ENCODE measurements around the gene RPE.

The RPE gene

DNA sequence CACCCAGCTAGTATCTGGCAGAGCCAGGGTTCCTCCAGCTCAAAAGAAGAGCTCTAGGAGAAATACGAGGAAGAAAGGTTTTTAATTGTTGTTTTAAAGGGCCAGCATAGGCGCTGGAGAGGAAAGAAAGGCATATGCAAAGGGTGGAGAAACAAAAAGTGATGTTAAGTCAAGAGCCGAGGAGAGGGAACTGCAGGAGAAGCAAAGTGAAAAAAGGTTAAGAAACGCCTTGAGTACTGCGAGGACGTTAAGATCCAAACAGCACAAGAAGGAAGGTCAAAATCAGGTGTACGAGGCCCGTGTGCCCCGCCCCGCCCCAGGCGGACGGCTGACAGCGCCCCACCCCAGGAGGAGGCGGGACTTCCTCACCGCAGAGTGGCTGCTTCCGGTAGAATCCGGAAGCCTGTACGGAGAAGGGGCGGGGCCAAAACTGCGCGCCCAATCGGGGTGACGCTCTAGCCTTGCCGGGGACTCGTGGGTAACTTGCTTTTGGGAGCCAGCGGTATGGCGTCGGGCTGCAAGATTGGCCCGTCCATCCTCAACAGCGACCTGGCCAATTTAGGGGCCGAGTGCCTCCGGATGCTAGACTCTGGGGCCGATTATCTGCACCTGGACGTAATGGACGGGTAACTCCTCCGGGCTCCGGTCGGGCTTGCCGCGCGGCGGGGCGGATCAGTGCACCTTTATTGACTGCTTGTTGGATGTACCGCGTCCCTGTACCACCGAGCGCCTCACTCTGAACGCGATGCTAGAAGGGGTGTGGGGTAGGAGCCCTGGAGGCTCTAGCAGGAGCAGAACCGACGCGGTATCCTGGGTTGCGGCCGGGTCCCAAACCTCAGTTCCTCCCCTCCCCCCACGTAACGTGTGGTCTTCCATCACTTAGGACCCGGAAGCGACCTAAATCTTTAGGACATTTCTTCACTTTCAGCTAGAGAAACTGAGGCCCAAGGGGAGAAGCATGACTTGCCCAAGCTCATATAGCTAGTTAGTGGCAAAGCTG is at the start of gene RPE:
TSS of gene RPE (plus strand) at position 481 of the 1,000 bp plus-strand sequence. CDS start at position 505, 24 bp downstream.
- DNase-seq (ENCODE audit: low read depth in 2 of 2), result peak; percentile 98

DNA sequence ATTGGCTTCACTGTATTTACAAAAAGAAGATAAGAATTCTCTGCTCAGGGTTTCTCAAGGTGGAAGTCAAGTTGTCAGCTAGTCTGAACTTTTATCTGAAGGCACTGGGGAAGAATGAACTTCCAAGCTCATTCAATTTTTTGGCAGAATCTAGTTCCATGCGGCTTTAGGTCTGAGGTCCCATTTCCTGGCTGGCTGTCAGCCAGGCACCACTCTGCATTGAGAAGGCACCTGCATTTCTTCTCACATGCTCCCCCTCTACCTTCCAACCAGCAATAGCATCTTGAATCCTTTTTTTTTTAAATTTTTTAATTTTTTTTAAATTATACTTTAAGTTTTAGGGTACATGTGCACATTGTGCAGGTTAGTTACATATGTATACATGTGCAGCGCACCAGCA is 46.2 kb upstream of the RPE start:
- DNase-seq (ENCODE audit: low read depth in 2 of 2), result no peak

DNA sequence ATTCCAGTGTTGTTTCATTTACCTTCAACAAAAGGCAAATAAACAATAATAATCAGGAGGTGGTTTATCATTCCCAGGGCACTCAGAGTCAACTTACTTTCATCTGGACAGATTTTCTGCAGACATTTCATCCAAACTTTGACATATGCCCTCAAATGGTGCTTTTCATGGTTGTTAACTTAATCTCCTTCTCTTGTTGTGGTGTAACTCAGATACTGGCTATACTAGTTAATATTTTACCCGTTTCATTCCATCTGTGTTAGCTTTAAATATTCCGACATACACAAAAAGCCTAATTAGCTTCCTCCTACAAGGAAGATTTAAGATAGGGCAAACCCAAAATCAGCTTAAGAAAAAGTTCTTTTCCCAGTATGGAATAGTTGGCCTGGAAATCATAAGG is 44.4 kb upstream of the RPE start:
- DNase-seq (ENCODE audit: low read depth in 2 of 2), result no peak

DNA sequence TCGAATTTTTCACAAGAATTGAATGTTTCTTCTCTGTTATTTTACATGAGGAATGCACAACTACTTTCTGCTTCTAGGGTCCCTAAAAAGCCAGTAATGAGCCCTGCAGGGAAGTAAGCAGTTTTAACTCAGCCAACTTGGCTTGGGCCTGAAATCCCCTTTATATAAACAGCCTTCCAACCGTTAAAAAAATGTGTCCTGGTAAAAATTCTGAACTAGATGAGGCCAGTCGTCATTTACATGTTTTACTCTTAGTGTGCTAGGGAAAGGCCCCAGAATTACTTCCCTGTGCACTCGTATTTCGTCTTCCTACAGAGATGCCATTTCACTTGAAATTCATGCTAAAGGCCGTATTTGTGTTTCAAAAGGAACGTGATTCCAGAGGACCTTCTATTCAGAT is 42.4 kb upstream of the RPE start:
- no peak for DNase-seq (ENCODE audit: low read depth in 2 of 2)

DNA sequence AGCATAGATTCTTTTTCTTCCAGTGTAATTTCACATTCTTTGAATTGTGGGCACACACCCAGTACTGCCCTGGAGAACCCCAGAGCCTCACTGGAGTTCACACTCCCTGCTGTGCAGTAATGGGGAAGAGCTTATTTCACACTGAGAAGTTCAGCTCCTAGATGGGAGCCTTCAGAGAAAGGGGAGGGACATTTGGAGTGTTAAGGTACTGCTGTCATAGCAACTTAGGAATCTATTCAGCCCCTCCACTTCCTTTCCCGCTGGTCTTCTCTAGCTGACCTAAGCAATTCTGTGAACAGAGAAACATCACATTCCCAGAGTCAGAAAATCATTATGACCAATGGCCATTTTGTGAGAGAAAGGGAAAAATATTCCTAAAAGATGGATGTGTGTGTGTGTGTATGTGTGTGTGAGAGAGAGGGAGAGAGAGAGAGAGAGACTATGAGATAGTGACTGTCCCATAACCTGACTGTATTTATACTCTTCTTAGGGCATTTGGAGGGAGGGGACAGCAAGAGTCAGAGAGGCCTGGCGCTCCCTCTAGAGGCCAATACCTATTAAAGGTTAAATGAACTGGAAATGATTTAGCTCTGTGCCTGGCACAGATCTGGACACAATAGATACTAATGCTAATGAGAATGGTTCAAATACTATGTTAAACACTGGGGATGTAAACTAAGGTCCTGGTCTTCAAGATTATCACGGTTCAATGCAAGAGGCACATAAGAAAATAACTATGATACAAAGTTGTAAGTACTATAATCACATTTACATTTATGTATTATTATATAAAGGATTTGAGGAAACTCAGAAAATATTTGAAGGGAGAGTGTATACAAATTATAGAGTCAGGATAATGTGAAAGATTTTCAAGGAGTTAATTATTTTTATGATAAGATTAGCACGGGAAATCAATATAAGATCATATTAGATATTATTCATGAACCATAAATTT is 41.5 kb upstream of the RPE start:
- peak; percentile 8 to 23 for DNase-seq (ENCODE audit: low read depth in 2 of 2)

DNA sequence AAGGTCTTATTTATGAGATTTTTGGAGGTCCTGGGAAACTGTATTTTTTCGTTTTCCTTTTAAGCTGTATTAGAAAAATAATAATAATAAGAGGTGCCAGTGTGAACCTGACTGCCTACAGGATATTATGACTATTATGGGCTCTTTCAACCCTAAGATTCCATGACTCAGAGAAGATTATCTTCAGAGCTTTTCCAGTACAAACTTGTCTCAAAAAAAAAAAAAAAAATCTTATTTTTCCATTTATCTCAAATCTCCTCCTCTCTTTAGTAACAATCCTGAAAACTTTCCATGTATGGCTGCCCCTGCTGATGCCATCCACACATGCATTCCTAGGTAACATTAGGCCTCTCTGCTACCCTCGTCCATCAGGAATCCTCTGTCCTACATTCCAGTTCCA is 36.7 kb upstream of the RPE start:
- no peak for DNase-seq (ENCODE audit: low read depth in 2 of 2)

DNA sequence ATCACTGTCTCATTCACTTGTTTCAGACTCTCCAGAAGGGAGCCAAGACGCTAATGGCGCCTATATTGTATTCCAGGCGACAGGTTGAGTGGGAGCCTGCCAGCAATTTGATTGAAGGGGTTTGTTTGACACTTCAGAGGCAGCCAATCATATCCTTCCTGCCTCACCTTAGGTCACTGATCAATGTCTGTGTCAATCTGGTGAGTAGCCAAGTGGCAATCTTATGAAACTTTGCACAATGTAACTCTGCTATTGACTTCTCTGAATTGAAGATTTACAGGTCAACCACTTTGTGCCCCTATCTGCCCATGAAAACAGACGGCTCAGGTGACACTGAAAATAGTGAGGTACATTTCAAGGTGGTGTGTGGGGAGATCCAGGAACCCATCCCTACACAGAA is 32.7 kb upstream of the RPE start:
- no peak for DNase-seq (ENCODE audit: low read depth in 2 of 2)

DNA sequence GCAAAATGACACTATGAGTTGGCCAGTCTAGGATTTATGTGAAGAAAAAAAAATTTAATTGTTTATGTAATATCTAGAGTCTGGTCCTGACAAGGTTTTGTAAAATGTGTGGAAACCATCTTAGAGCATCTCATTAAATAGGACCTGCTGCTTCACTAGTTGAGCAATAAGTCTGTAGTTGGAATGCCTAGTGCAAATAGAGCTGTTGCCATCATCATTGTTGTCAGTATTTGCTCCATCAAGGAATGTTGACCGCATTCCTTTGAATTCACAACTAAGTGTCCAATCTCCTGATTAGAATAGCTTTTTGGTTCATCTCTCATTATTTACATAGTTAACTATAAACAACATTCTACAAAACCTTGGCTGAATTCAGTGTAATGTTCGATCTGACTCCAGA is 32.2 kb upstream of the RPE start:
- DNase-seq (ENCODE audit: low read depth in 2 of 2), result no peak

DNA sequence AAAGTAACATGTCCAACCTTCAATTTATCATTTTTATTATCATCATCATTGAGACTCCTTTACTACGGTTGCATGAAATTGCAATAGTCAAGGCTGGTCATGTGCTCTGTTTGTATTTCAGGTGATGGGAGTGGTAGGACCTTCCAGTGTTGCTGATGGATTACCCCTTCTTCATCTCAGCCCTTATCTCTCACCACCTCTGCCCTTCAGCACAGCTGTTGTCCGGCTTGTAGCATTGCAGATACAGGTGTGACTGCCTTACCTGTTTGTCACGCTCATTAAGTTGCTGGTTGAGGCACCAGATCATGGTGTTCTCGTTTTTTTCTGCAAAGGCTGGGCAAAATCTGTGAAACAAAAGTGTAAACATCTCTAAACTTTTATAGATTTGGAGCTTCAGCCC is 31.7 kb upstream of the RPE start:
- no peak for DNase-seq (ENCODE audit: low read depth in 2 of 2)

DNA sequence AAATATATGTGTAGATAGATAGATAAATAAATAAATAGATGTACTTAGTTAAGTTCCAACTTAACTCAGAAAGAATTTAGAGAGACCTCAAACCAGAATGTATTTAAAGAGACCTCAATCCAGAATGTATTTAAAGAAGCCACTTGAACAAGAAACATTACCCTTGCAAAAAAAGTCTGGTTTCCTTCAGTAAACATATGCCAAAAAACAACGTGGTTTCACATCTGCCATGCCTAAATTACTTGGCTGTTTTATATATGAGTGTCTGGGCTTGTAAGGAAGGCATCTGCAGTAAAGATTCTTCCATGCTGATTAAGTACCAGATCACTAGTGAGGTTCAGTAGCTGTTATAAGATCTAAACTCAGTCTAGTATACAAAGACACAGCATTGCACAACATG is 29.1 kb upstream of the RPE start:
- DNase-seq (ENCODE audit: low read depth in 2 of 2), result no peak

DNA sequence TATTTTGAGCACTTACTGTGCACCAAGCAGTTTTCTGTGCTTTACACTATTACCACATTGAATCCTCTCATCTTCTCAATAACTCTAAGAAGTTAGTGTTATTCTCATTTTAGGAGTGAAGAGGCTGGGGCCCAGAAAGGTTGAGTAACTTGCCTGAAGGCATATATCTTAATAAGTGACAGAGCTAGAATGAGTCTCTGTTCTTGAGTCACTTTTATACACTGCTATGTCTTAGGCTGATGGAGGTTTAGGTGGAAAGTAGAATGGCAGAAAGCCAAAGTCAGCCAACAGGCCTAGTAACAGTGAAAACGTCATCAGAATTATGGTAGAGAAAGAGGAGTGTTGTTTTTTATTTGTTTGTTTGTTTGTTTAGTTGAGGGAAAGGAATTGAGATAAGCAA is 27.9 kb upstream of the RPE start:
- DNase-seq (ENCODE audit: low read depth in 2 of 2), result no peak

DNA sequence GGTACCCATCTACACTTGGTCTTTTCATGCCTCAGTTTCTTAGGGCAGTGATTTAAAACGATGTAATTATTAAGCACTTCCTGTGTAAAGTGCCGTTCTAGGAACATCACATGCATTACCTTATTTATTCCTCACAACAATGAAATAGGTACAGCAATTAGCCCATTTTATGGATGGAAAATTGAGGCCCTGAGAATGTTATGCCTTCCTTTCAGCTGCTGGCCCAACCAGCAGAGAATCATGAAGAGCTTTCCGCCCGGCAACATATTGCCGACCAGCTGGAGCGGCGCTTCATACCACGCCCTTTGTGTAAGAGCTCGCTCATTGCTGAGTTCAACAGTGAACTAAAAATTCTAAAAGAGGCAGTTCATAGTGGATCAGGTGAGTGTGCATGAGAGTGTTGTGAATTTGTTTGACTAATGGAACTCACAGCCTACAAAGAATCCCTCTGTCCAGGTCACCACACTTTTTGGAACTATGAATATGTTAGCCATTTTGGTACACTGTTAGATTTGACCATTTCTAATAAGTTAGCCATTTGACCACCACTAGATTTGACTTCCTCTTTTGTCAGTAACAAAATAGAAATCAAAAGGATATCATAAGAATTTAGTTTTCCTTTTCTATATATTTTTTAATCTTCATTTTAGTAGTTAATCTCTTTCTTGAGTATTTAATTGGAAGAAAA is 25.6 kb upstream of the RPE start:
- DNase-seq (ENCODE audit: low read depth in 2 of 2), result no peak

DNA sequence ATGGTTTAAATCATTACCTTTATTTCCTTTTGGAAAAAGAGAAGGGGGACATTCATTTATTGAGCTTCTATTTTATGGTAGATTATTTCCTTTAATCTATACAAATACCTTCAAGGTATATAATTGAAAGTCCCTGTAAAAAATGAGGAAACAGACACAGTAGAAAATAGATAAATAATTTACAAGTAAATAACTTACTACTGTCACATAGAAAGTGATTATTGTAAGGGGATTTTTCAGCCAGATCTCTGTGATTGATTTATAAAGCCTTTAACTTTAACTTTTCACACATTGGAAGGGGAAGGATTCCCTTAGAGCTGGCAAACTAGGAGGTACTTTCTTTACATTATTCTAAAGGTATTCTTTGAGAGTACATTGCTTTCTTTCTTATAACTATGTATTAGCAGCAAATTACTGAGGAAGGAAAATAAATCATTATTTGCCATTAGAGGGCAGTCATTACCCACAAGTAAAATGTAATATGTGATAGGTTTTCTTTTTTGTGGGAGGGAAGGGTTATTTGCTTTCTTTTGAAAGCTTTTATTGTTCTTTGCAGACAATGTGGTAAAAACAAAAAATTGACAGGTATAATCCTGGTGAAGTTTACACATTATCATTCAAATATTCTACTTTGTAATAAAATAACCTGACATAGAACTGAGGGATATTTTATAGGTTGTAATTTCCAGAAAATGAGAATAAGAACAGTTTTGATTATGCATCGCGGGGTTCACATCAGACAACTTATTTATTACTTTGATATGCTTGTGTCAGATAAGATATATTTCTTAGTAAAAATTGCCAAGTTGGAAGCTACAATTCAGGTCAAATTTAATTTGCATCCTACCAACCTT is 24.8 kb upstream of the RPE start:
- no peak for DNase-seq (ENCODE audit: low read depth in 2 of 2)

DNA sequence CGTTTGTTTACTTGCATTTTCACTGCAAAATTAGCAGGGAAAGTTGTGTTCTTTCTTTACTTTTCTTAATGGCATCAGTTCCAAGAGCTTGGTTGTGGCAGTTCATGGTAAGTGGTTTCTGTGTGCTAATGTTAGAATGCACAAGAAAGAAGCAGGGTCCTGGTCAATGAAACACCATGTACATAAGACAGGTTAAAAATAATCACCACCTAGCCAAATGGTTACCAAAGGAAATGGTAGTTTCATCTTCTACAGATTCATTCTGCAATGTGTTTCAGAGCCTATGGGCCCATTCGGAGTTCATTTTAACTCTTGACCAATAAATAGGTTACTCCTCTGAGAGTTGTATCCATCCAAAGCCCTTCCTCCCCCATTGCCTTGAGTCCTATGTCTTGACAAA is 18.1 kb upstream of the RPE start:
- DNase-seq (ENCODE audit: low read depth in 2 of 2), result no peak

DNA sequence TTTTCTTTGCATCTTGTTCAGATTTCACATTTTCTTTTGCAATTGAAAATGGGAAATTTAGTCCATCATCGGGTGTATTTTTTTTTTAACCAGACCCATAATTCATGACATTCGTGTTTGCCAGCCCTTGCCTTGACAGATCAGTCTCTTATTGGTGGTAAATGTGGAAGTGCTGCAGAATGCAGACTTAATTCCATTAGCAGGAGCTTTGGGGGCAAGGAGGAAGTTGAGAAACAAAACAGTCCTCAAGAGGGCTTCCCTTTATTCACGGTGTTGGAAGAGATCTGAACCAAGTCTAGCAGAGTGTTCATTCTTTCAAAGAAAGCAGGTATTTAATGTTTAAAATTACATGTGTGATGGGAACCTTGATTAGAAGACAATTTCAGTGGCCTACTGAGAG is 16.6 kb upstream of the RPE start:
- no peak for DNase-seq (ENCODE audit: low read depth in 2 of 2)

DNA sequence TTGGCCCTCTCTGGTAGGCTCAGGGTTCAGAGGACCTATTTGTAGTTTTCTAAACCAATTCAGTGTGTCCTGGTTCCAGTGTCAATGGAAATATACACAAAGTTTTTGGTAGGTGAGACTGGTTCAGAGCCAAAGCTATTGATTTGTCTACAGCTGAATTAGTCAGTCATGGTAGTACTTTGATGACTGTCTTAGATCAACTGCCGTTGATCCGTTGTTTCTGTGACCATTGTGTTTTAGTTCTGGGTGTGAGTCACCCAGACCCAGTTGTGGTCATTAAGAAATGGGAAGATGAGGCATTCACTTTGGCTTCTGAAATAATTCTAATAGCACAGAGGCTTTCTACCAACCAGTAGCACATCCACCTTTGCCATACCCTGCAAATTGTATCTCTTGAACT is 16.0 kb upstream of the RPE start:
- no peak for DNase-seq (ENCODE audit: low read depth in 2 of 2)

DNA sequence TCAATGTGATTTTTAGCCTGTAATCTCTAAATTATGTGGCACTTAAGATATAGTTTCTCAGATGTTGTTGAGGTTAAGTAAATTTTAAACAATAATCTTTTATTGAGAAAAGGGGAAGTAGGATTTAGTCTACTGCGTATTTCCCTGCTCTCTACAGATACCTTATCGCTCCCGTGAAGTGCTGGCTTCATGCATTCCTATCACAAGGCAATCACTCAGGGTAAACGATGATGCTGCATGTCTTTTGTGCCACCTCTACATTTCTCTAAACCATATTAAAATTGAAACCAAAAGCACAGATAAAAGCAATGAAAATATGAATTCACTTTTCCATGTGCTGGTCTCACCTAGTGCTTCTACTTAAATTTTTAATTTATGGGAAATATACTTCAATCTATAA is 14.4 kb upstream of the RPE start:
- DNase-seq (ENCODE audit: low read depth in 2 of 2), result no peak

DNA sequence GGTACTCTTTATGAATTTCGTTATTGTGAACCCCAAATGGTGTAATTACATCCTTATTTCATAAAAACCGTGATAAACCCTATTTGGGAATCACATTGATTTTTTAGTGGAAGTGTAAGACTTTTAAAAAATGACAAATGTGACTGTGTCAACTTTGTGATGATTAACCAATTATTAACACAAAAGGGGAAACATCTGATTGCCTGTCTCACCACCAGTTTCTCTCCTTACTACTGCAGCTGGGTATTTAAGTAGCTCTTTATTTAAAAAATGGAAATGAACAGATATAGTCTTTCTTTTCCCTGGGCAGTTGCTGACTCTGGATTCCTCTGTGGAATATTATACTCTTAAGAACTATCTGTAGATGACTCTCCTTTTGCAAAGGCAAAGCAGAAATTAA is 11.6 kb upstream of the RPE start:
- no peak for DNase-seq (ENCODE audit: low read depth in 2 of 2)

DNA sequence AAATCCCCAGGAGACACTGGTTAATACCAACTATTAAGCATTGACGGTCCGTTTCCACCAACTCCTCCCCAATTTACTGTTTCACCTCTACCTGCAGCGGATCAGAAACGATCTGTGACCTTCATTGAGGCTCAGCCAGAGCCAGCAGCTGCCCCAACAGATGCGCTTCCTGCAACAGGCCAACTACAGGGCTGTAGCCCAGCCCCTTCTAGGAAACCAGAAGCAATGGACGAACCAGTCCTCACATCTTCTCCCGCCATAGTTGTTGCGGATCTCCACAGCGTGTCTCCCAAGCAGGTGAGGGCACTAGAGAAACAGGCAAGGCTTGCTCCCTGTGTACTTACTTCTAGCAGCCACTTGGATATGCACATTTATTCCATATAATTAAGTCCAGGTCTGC is 8.5 kb upstream of the RPE start:
- DNase-seq (ENCODE audit: low read depth in 2 of 2), result no peak

DNA sequence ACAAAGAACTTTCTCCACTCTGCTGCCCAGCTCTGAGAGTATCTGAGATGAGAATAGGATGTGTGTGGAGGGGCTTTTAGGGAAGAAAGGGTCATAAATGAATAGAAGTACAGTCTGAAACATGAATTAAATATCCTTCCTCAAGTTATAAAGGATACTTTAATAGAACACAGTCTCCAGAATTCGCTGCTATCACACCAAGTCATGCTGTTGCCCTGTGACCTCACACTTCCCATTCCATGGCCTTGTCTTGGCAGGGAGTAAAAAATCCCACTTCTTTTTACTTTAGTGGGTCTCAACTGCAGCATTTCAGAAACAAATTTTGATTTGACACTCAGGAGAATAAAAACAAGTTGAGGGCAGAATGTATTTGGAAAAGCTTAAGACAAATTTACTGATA is 3.8 kb upstream of the RPE start:
- DNase-seq (ENCODE audit: low read depth in 2 of 2), result no peak

All from activated CD4-positive, alpha-beta T cell treated with anti-CD3 and anti-CD28 coated beads for 24 hours (primary cell).